HuH-7.5 (cell line): ENCODE data around the gene DYNC1LI2.
"Not testable (repeated sequence)": the region's sequence is repeated elsewhere in the genome, so short reads cannot be mapped to it uniquely, and the experiment has no call there.

Experiments
- DNase-seq: peaks from one replicate; pipeline ENCODE4 v3.0.0; 2011; ENCODE audit warnings: low spot score

Gene DYNC1LI2

DNA sequence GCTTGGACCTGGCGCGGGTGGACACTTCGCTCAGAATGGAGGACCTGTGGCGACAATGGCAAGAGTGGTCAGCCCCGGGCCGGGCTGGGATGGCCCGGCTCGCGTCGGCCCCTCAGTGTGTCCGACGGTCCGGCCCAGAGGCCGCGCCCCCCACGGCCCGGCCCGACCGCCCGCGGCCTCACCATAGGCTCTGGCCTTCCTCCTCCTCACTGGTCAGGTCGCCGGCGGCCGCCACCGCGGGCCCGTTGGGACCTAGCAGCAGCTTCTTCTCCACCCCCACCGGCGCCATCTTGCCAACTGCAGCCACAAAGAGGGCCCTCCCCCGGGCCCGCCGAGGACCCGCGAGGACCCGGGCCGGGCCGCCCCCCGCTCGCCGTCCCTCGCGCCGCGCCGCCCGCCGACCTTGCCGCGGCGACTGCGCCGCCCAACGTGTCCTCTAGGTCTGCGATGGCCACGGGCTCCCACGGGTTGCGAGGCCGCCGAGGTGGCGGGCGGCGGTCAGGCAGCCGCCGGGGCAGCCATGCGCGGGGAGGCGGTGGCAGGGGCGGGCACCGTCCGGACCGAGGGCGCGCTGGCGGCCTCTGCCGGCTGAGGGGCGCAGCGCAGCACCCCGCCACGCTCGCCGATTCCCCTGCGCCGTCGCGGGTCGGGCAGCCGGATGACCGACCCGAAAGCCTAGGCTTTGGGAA, at the start of gene DYNC1LI2:
Gene DYNC1LI2 (minus strand): TSS at position 307 of the 689 bp plus-strand sequence. CDS start 18 bp downstream, at position 289.
- DNase-seq: peak; percentile 74

DNA sequence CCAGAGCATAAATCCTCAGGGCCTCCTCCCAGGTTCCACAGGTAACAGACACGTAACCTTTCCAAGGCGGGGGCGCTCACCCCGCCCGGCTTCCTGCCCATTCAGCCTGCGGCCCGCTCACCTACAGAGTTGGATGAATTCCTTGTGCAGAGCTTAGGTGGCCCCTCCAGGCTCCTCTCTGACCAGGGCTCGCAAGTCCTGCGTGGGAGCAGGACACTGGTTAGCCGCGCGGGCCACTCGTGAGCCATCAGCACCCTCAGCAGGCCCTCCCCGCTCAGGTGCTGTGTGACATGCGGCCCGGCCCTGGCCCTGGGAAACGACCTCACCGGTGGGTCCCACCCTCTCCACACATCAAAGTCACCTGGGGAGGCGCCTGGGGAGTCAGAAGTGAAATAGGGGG, 49.4 kb upstream of the DYNC1LI2 start:
- DNase-seq: no peak

DNA sequence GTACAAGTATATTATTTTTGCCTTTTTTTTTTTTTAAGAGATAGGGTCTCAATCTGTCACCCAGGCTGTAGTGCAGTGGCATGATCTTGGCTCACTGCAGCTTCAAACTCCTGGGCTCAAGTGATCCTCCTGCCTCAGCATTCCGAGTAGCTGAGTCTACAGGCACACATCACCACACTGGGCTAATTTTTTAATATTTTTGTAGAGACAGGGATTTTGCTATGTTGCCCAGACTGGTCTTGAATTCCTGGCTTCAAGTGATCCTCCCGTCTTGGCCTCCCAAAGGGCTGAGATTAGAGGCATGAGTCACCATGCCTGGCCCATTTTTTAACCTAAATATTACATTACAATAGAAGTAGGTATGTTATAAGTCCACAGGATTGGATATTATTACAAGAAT, 46.8 kb upstream of the DYNC1LI2 start:
- no peak for DNase-seq

DNA sequence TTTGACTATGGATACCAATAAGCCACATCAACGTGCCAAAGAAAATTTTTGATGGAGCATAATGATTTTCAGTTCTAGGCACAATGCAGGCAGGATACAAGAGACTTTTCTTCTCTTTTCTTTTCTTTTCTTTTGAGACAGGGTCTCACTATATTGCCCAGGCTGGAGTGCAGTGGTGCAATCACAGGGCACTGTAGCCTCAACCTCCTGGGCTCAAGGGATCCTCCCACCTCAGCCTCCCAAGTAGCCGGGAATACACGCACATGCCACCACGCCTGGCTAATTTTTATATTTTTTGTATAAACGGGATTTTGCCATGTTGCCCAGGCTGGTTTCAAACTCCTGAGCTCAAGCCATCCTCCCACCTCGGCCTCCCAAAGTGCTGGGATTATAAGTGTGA, 42.6 kb upstream of the DYNC1LI2 start:
- DNase-seq: not testable (repeated sequence)

DNA sequence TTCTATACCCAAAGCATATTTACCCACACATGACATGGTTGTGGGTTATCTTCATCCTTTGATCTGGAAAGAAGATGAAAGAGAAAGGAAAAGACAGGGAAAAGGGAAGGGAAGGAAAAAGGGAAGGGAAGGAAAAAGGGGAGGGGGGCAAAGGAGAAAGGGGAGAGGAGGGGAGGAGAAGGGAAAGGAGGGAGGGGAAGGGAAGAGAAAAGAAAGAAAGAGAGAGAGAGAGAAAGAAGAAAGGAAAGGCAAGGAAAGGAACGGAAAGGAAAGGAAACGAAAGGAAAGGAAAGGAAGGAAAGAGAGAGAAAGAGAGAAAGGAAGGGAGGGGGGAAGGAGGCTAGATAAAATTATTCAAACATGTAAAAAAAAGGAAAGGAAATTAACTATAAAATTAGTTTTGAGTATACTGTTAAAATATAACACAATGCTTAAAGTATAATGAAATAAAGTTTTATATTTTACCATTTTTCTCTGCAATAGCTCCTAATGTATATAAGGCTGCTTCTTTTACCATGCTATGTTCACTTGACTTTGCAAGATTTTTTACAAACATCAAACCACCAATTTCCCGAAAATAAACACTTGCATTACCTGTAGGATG, 38.8 kb upstream of the DYNC1LI2 start:
- no peak for DNase-seq

DNA sequence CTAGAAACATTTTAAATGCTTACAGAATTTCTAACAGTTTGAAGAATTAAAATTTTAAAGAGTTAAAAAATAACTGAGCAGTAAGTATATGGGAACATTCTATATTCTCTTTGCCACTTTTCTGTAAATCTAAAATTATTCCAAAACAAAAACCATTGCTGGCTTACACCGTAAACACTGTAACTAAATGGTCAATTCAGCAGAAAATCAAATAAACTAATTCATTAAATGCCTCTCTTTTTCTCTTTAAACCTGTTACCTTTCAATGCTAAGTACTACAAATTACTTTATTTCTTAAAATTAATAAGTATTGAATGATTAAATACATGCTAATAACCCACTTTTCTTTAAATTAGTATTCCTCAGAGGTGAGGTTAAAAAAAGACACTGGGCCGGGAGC, 36.0 kb upstream of the DYNC1LI2 start:
- no peak for DNase-seq

DNA sequence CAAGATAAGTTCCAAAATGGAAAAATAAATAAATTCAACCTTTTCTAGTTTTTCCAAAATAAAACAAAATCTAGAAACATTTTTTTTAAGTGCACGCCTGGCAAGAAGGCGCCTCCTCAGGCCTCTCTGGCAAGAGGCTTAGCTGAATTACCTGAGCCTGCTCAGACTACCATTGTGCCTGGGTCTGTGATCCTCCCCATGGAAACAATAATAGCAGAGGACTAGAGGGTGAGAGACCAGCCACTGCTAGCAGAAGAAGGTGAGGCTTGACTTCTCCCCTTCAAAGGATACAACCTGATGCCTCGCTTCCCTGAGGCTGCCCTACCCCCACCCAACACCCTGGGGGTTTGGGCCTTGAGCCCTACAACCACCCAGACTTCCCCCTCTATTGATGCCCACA, 35.1 kb upstream of the DYNC1LI2 start:
- DNase-seq: no peak

DNA sequence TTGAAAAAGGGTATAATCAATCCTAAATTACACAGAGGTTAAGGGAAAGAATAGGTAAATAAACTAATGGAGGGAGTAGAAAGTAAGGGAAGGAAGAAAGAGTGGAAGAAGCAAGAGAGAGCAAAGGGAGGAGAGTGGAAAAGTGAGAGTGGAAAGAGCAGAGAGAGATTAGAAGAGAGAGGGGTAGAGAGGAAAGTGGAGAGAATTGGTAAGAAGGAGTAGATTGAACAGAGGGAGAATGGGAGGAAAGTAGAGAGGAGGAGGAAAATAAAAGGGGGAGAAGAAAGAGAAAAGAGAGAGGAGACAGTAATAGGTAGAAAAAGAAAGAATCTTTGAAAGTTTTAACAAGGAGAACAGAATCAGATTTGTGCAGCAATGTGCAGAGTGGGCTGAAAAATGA, 25.0 kb upstream of the DYNC1LI2 start:
- no peak for DNase-seq

DNA sequence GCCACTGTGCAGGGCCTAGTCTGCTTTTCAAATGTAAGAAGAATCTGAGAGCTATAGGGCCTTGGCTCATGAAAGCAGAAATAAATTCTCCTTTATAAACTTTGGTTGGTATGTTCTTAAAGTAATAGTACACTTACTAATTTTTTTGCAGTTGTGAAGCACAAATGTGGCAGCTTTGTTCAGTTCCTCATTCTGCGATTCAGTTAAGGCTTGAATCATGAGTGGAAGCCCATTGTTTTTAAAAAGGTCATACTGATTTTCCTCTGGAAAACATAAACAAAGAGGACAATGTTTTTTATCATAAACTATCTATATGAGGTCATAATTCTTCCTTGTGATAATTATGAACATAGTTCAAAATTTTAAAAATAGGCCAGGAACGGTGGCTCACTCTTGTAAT, 23.6 kb upstream of the DYNC1LI2 start:
- DNase-seq: no peak

DNA sequence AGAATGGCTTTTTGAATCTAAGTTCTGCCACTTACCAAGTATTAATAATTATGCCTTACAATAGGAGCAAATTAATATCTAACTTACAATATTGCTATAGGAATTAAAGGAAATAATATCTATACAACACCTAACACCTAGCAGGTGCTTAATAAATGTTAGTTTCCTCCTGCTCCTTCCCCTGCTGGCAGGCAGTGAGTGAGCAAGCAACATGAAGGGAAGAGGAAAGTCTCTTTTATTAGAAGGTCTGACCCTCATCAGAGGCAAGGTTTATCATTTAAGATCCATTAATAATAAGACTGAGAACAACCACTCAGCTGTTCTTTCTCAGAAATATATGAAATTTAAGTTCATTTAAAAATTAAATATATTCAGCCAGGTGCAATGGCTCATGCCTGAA, 6.7 kb upstream of the DYNC1LI2 start:
- no peak for DNase-seq

DNA sequence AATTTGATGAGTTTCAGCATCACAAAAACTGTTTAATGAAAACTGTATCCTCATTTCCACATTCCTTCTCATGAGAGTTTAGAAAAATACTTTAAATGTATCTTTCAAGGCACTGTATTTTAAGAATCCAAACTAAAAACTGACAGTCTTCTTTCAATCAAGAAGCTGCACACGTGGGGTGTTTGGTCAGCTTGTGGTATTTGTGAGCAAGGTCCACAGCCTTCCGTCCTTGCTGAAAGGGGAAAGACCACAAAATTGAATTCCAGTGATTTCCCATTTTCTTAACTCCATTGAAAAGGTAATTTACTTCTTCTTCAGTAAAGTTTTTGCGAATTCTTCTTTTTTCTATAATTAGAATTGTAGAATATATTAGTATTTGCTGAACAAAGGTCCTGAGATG, 3.4 kb upstream of the DYNC1LI2 start:
- no peak for DNase-seq

DNA sequence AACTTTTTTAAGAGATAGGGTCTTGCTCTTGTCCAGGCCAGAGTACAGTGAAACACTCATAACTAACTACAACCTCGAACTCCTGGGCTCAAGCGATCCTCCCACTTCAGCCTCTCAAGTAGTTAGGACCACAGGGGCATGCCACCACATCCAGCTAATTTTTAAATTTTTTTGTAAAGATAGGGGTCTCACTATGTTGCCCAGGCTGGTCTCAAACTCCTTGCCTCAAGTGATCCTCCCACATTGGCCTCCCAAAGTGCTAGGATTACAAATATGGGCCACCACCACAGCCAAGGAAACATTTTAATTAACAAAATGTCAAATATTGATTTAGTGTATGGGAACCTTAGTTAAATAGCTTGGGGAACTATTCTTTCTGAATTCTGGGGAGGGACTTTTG, 2.8 kb upstream of the DYNC1LI2 start:
- DNase-seq: no peak

DNA sequence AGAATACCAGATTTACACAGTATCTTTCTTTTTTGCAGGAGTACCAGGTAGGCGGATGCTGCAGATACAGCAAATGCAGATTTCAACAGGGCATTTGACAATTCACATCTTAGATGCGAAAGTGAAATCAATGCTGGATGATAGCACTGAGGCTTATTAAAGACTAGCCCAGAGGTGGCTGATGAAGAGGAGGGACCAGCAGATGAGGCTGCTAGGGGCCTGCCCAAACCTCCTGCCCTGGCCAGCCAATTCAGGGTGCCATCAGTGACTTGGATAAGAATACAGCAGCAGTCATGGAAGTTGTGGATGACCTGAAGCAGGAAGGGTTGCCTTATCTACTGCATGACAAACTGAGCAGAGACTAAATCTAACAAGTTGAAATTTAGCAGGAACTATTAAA, 1.5 kb upstream of the DYNC1LI2 start:
- DNase-seq: no peak

DNA sequence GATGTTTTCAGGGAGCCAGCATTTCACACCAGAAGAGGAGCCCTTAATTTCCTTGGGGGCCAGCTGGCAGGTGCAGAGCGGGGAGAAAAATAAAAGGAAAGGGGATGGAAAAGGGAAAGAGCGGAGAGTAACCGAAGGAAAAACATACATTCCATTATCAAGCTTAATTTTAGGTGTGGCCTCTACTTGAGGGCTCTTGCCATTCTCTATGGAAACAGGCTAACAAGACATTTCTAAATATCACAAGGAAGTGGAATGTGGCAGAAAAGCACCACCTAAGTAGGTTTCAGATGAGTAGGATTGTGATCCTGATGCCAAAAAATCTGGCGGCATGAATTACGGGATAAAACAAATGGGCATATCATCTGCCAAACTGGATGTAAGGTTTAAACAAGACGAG, 970 bp upstream of the DYNC1LI2 start:
- no peak for DNase-seq

DNA sequence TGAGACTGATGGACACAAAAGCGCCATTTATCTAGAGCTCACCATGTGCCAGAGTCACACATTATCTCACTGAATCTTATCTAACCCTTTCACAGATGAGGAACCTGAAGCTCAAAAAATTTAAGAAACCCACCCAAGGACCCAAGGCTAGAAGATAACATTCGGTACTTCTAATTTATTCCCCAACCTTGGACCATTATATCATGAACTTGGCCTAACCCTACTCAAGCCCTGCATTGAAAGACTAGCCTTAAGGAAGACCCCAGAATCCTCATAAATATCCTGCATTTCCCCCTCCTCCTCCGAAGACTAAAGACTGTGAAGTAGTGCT, 548 bp upstream of the DYNC1LI2 start:
- DNase-seq: no peak

DNA sequence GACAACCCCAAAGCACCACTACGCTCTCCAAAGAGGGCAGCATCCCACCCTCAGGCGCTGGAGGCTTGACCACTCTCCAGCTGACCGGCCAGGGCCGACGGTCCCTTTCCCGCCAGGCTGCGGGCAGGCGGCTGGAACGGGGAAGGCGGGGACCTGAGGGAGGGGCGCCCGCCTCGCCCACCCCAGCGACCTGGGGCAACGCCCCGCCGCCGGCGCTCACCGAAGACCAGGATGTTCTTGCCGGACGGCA, 431 bp downstream of the DYNC1LI2 start:
- DNase-seq: peak; percentile 17

DNA sequence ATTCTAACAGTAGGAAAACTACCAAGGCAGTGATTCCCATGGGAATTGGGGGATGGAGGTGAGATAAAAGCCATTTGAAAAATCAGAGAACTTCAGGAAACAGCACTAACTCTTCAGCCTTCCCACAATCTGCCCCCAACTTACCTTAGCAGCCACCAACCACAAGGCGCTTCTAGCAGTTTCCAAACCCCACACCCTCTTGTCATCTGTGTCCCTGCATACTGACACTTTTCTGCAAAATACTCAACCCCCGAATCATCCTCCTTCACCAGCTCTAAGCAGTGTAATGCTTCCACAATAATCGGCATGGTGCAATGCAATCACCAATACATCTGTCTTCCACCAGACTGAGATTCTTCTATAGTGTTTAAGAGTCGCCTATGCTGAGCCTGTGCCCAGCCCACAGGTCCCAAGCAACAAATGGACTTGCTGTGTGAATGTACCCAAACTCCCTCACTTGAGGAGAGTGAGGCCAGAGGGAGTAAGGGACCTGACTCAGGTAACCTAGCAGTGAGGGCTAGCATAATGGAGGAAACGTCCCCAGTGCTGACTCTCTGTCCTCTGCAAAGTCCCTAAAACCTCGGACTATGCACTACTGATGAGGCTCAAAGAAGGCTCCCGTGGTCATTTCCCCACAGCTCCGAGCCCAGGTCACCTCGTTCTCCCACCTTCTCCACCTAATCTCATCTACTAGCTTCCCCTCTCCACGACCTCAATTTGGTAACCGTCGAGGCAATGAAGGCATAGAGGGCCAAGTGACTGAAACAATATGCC, 943 bp downstream of the DYNC1LI2 start:
- DNase-seq: peak; percentile 20

DNA sequence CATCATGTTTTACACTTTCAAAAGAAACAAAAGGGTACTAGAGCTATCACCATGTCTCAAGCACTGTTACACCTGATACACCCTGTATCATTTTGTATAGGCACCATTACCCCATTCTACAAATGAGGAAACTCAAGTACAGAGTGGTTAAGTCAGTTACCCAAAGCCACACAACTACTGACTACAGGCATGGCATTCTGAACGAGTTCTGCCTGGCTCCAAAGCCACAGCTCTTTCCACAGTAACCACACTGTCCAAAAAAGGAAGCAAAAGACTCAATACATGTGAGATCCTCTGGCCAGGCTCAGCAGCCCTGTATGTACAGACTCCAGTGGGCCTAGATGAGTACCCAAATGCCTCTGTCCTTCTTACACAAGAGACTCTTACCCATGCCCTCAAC, 4.7 kb downstream of the DYNC1LI2 start:
- DNase-seq: no peak

DNA sequence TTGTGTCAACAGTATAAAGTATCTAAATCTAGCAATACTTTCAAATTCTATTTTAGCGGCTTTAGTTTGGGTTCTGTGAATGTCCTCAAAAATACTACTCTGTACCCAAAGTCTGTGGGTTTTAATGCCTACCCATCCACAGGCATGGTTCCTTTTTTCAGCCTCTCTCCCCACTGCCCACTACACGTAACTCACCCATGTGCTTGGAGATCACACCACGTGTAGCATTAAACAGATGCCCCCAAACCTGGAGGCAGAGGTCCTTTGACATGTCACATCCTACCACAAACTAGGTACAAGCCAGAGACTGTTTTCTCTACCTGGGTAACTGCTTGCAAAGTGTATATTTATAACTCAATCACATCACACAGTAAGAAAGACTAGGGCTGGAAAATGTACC, 5.4 kb downstream of the DYNC1LI2 start:
- no peak for DNase-seq

DNA sequence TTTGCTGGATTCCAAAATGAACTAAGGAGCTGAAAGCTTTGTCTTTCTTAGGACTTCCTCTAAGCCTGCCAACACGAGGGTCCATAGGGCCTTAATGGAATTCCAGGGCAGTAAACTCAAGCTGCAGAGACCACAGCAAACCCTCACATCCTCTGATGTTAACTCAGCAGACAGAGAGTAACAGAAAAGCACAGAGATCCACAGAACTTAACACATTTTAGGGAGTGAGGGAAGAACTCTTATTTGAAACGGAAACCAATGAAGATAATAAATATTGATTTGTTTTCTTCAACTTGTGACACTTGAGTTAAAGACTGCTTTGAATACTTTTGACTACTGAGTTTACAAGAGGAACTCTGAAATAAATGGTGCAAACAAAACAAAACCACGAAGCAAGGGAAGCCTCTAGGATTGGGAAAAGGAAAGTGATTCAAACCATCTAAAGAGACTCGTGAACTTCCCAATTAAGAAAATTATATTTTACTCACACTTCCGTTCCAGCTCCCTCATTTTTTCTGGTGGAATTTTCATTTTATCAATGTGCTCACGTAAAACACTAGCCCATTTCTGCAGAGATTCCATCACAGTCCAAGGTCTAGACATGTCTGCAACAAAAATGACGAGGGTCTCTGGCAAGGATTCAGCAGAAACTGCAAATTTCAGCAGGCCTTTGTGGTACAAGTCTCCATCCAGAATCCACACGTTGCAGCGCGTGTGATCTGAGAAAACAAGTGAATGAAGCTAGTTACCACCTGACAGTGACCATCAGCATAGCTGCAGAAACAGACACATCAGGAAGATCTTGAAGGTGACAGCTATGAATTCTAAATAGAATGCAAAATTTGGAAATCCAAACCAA, 9.2 kb downstream of the DYNC1LI2 start:
- no peak for DNase-seq

DNA sequence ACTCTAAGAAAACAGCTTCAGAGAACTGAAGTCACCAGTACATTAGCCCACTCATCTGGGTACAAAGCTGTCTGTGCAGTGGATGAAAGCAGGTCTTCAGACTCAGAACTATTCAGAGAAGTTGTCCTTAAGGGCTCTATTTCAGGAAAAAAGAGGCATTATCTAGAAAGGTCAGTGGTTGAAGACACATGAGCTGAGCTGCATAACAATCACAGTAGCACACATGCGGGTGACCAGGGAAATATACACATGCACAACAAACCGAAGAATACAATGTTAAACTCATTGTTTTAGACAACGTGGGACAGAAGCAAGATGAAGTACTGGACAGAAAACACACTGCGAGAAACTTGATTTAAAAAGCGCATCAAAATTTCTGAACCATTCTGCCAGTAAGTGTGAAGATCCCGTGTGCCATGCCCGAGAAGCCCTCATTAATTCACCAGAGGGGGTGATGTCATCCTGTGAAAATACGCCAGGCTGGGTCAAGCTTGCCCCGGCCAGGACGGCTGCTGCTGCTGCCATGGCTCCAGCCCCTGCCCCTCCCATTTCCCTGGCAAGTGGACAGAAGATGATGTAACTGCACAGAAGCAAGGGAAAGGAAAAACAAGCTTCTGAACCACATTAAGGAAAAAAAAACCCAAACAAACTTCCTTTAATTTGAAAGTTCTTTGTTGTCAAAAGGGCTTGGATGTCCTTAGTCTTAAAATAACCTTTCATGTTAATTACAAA, 10.1 kb downstream of the DYNC1LI2 start:
- DNase-seq: no peak

DNA sequence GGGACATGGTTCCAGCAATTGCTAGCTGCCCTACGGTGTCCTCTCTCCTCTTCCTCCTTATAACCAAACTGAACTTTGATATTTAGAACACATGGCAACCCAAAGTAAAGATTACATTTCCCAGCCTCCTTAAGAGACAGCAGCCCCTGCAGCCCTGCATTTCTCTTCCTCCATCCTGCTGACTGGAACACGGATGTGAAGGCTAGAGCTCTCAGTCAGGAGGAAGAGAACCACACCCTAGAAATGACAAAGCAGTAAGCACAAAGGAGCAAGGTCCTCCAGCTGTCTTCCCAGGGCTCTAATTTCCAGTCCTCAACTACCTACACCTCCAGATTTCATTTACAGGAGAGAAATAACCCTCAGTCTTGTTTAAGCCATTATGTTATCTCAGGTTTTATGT, 10.9 kb downstream of the DYNC1LI2 start:
- no peak for DNase-seq
